HCT116 (cell line): Measurements from ENCODE around the gene DIO2. TPM values are rescaled to one million over a fixed set of nuclear protein-coding genes. Genes with fewer than 3 reads are reported as not detected.

Experiments used
- ATAC-seq: fragments of 200-7000 bp; cut with Tn5 transposase; 2 replicates; pipeline ENCODE4 v1.9.1; 2020; ENCODE audit warnings: mild to moderate bottlenecking, moderate library complexity
- BruUV-seq: library from RNA; stranded (reverse); fragments of 400-500 nt; replicated peaks from 2 replicates; lab custom pipeline; 2021; lab: Mats Ljungman, UMichigan
- CTCF ChIA-PET: fragments of 300-600 bp; sonication (Branson Sonifier 250); formaldehyde crosslinking; loops from one replicate; lab custom pipeline; 2021; ENCODE audit warnings: antibody characterized with exemption; lab: Charles Lee
- POLR2A ChIA-PET: fragments of 300-600, 350-600 bp; sonication (Branson Sonifier 250); formaldehyde crosslinking; loops from one replicate; lab custom pipeline; 2021; ENCODE audit warnings: antibody characterized with exemption; lab: Charles Lee
- RAD21 ChIA-PET, 2 experiments: fragments of 300-600 bp; sonication (Branson Sonifier 250); formaldehyde crosslinking; loops; one replicate each; lab custom pipeline; 2023; ENCODE audit warnings: low total read pairs in 2 of 2; ENCODE audit not compliant: uncharacterized antibody in 2 of 2, unreplicated experiment in 2 of 2, low non-redundant PET in 1 of 2; lab: Charles Lee
- DNase-seq: peaks from one replicate; pipeline ENCODE4 v3.0.0-alpha.2; 2010; ENCODE audit warnings: low read depth, low spot score
- H2AFZ ChIP-seq: fragments of 200-600 bp; shearing (Covaris generic), sonication (generic); 2 replicates; pipeline ENCODE4 v1.6.1; 2017; ENCODE audit warnings: low read depth, mixed run types, mixed read lengths, antibody characterized with exemption, low read length; ENCODE audit not compliant: poor library complexity, severe bottlenecking
- H3K27ac ChIP-seq: 2 replicates; pipeline ENCODE4 v1.5.1; 2012; ENCODE audit warnings: low read depth, low read length
- H3K27me3 ChIP-seq: fragments of 200-600 bp; sonication (generic); 2 replicates; pipeline ENCODE4 v1.6.1; 2016; ENCODE audit warnings: mixed run types, low read length, mixed read lengths; ENCODE audit not compliant: insufficient read depth
- H3K36me3 ChIP-seq, 2 experiments: fragments of 200-500 bp in 1 of 2; fragments of 200-600 bp in 1 of 2; sonication (Bioruptor generic) in 1 of 2; sonication (generic) in 1 of 2; 2 replicates each; pipeline versions ENCODE4 v1.5.1 to v1.6.1; 2014 to 2016; ENCODE audit warnings: low read length in 2 of 2, inconsistent platforms in 1 of 2, mixed read lengths in 1 of 2, mixed run types in 1 of 2; ENCODE audit not compliant: insufficient read depth in 2 of 2, control insufficient read depth in 1 of 2
- H3K4me1 ChIP-seq, 2 experiments: fragments of 200-600 bp in 1 of 2; sonication (generic) in 1 of 2; 2 replicates each; pipeline versions ENCODE4 v1.5.1 to v1.6.1; 2012 to 2017; ENCODE audit warnings: low read length in 2 of 2, inconsistent platforms in 1 of 2, mild to moderate bottlenecking in 1 of 2, mixed read lengths in 1 of 2, mixed run types in 1 of 2, moderate library complexity in 1 of 2; ENCODE audit not compliant: insufficient read depth in 2 of 2, control insufficient read depth in 1 of 2
- H3K4me2 ChIP-seq: fragments of 200-600 bp; sonication (generic); 2 replicates; pipeline ENCODE4 v1.6.1; 2017; ENCODE audit warnings: mixed run types, low read length, mixed read lengths
- H3K4me3 ChIP-seq, 2 experiments: fragments of 200-600 bp in 1 of 2; sonication (generic) in 1 of 2; replicated peaks in 1 of 2; 2 replicates each; pipeline ENCODE4 v1.5.1; 2011 to 2016; ENCODE audit warnings: low read length in 2 of 2, control low read depth in 1 of 2, low read depth in 1 of 2, mild to moderate bottlenecking in 1 of 2, mixed read lengths in 1 of 2, mixed run types in 1 of 2
- H3K79me2 ChIP-seq: fragments of 200-600 bp; sonication (generic); 2 replicates; pipeline ENCODE4 v1.6.1; 2017; ENCODE audit warnings: mild to moderate bottlenecking, mixed run types, low read length, moderate library complexity, mixed read lengths; ENCODE audit not compliant: insufficient read depth
- H3K9ac ChIP-seq: fragments of 200-600 bp; sonication (generic); 2 replicates; pipeline ENCODE4 v1.6.1; 2016; ENCODE audit warnings: low read length, mixed read lengths
- H3K9me2 ChIP-seq: fragments of 200-600 bp; sonication (generic), shearing (Covaris generic); 2 replicates; pipeline ENCODE4 v1.6.1; 2017; ENCODE audit warnings: mixed run types, mild to moderate bottlenecking, moderate library complexity; ENCODE audit not compliant: insufficient read depth
- H3K9me3 ChIP-seq, 2 experiments: fragments of 200-500 bp in 1 of 2; fragments of 200-600 bp in 1 of 2; sonication (Bioruptor generic) in 1 of 2; sonication (generic) in 1 of 2; 2 replicates each; pipeline ENCODE4 v1.6.1; 2014 to 2017; ENCODE audit warnings: low read length in 2 of 2, mixed read lengths in 2 of 2, inconsistent platforms in 1 of 2, low read depth in 1 of 2, mild to moderate bottlenecking in 1 of 2, mixed run types in 1 of 2, moderate library complexity in 1 of 2; ENCODE audit not compliant: control insufficient read depth in 1 of 2, insufficient read depth in 1 of 2
- H4K20me1 ChIP-seq: fragments of 200-600 bp; sonication (generic), shearing (Covaris generic); 2 replicates; pipeline ENCODE4 v1.6.1; 2017; ENCODE audit warnings: mixed run types, mild to moderate bottlenecking, moderate library complexity; ENCODE audit not compliant: insufficient read depth
- CBX3 ChIP-seq: IDR thresholded peaks from 2 replicates; pipeline ENCODE4 v1.6.1; 2012; ENCODE audit warnings: low read depth
- ELF1 ChIP-seq: IDR thresholded peaks from 2 replicates; pipeline ENCODE4 v1.6.1; 2012; ENCODE audit warnings: low read depth, borderline replicate concordance
- EZH2 ChIP-seq: fragments of 200-600 bp; sonication (generic); IDR thresholded peaks from 2 replicates; pipeline ENCODE4 v1.6.1; 2017; ENCODE audit warnings: antibody characterized with exemption, mixed run types
- FOSL1 ChIP-seq: IDR thresholded peaks from 2 replicates; pipeline ENCODE4 v1.6.1; 2012; ENCODE audit warnings: low read depth
- POLR2A ChIP-seq: IDR thresholded peaks from 2 replicates; pipeline ENCODE4 v1.7.0; 2011; ENCODE audit warnings: borderline replicate concordance; ENCODE audit not compliant: insufficient read depth, insufficient read length; ENCODE audit errors: extremely low read depth
- intact Hi-C: fragments of 100-400 bp; cut with micrococcal nuclease; formaldehyde crosslinking; loops from 2 replicates; pipeline ENCODE4 v1.10.0; 2022
- total RNA-seq: library from RNA; stranded (reverse); gene quantifications from one replicate; pipeline ENCODE4 v1.2.1, GENCODE V29; 2021; ENCODE audit not compliant: unreplicated experiment
- TF ChIP-seq, protein P1 (sequence below): IDR thresholded peaks from 2 replicates; pipeline ENCODE4 v1.6.1; 2012
- TF ChIP-seq, protein P2 (sequence below): IDR thresholded peaks from 2 replicates; pipeline ENCODE4 v1.6.1; 2011; ENCODE audit warnings: mild to moderate bottlenecking, low read length, moderate library complexity; ENCODE audit not compliant: insufficient replicate concordance; ENCODE audit errors: extremely low read depth

The DIO2 gene
- total RNA-seq, 1 experiment from 2014 or later: 0.10 TPM

DNA sequence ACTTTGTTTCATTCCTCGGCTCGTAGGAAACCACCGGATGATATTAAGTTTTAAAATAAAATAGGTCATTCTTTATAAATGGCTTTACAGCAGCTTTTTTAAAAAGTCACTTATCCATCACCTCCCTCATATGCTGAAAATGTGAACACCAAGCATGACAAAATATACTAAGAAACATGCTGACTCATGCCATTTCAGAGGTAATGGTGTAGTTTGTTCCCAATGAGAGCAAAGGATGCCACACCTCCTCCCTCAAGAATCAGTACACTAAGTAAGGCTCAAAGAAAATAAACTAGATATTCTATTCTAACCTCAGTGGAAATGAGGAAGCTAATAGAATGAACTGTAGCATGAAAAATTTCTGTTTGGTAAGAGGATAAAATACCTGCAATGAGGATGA, 5.5 kb upstream of the DIO2 start:
- DNase-seq: no peak
- Histone ChIP-seq H3K36me3 (no peaks in the 10 kb centered on the region), H3K9ac (no peak overlapping the region), H3K9me2 (no peaks in the 10 kb centered on the region)
- intact Hi-C loops: loop anchor here (10.0 kb wide), 1 partner anchor 148 kb away; no protein-coding TSS in a partner anchor
- CTCF ChIA-PET: no interaction called here
- RAD21 ChIA-PET: no interaction called here
- TF ChIP-seq FOSL1 (no peak), CBX3 (no peak), POLR2A (no peak)
- TF ChIP-seq, protein P1, sequence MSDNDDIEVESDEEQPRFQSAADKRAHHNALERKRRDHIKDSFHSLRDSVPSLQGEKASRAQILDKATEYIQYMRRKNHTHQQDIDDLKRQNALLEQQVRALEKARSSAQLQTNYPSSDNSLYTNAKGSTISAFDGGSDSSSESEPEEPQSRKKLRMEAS: no peak
- TF ChIP-seq, all 23 proteins: peak for 0
- BruUV-seq: no TSS peak
- Histone ChIP-seq H3K9me3 (no peaks in the 10 kb centered on the region), H3K4me1 (no peaks in the 10 kb centered on the region), H4K20me1 (no peaks in the 10 kb centered on the region), H3K4me3 (no peak overlapping the region), H3K79me2 (no peaks in the 10 kb centered on the region), H3K4me2 (no peak overlapping the region), H3K27ac (no peak overlapping the region), H3K27me3 (no peaks in the 10 kb centered on the region), H2AFZ (no peak overlapping the region)
- ATAC-seq: no peak
- POLR2A ChIA-PET: no interaction called here

DNA sequence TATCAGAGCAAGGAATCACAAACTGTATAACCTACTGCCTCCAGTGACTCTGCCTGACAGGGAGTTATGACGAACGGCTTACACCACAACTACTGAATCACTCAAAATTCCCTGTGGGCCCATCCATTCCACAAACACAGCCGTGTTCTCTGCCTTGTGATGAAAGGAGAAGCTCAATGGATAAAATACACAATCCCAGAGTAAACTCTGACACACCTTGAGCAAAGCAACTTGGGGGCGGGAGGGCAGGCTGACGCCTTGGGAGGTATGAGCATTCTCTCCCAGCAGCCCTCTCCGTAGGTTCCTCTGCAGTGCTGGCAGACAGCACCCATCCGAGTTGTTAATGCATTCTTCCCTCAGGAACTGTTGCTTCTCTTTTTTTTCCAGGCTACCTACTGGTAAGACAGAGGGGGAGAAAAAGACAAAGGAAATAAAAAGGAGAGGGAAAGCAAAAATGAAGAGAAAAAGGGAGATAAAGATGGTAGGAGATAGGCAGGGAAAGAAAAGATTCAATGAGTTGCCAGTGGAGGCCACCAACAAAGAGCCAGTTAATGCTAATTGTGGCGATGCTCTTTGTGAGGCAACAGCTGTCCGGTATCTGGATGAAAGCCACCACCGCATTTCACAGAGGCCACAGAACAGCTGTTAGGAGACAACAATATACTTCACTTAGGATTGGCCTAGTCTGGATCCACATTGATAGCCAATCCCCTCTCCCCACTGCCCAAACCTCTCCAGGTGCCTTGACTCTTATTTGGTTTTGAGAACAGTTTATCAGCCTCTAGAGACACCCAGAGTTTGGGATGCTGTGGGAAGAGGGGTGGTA, 4.7 kb upstream of the DIO2 start:
- Histone ChIP-seq H3K4me2 (no peak overlapping the region), H3K4me3 (no peak overlapping the region), H3K9me2 (no peaks in the 10 kb centered on the region), H3K36me3 (no peaks in the 10 kb centered on the region), H2AFZ (no peak overlapping the region), H3K27me3 (no peaks in the 10 kb centered on the region), H3K79me2 (no peaks in the 10 kb centered on the region), H4K20me1 (no peaks in the 10 kb centered on the region)
- ChIA-PET RAD21 (no interaction called here), CTCF (no interaction called here)
- DNase-seq: no peak
- no TSS peak for BruUV-seq
- TF ChIP-seq ELF1: no peak
- no peak for TF ChIP-seq EZH2
- TF ChIP-seq, protein P2, sequence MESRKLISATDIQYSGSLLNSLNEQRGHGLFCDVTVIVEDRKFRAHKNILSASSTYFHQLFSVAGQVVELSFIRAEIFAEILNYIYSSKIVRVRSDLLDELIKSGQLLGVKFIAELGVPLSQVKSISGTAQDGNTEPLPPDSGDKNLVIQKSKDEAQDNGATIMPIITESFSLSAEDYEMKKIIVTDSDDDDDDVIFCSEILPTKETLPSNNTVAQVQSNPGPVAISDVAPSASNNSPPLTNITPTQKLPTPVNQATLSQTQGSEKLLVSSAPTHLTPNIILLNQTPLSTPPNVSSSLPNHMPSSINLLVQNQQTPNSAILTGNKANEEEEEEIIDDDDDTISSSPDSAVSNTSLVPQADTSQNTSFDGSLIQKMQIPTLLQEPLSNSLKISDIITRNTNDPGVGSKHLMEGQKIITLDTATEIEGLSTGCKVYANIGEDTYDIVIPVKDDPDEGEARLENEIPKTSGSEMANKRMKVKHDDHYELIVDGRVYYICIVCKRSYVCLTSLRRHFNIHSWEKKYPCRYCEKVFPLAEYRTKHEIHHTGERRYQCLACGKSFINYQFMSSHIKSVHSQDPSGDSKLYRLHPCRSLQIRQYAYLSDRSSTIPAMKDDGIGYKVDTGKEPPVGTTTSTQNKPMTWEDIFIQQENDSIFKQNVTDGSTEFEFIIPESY: no peak
- TF ChIP-seq, all 23 proteins: peak for 0
- Histone ChIP-seq H3K9me3 (no peaks in the 10 kb centered on the region), H3K4me1 (no peaks in the 10 kb centered on the region), H3K9ac (no peak overlapping the region), H3K27ac (no peak overlapping the region)
- no peak for ATAC-seq
- POLR2A ChIA-PET: no interaction called here
- intact Hi-C loops: loop anchor here (10.0 kb wide), 1 partner anchor 149 kb away; no protein-coding TSS in a partner anchor
